GM18519 (cell line): Measurements from ENCODE around the gene TPSAB1.
"Not testable (repeated sequence)": the region's sequence is repeated elsewhere in the genome, so short reads cannot be mapped to it uniquely, and the experiment has no call there.

Source experiments
- ATAC-seq: cut with Tn5 transposase; IDR thresholded peaks from one replicate; pipeline ENCODE4 v1.9.1; 2021; ENCODE audit warnings: mild to moderate bottlenecking, moderate library complexity; ENCODE audit not compliant: unreplicated experiment, low FRiP score

Gene TPSAB1

DNA sequence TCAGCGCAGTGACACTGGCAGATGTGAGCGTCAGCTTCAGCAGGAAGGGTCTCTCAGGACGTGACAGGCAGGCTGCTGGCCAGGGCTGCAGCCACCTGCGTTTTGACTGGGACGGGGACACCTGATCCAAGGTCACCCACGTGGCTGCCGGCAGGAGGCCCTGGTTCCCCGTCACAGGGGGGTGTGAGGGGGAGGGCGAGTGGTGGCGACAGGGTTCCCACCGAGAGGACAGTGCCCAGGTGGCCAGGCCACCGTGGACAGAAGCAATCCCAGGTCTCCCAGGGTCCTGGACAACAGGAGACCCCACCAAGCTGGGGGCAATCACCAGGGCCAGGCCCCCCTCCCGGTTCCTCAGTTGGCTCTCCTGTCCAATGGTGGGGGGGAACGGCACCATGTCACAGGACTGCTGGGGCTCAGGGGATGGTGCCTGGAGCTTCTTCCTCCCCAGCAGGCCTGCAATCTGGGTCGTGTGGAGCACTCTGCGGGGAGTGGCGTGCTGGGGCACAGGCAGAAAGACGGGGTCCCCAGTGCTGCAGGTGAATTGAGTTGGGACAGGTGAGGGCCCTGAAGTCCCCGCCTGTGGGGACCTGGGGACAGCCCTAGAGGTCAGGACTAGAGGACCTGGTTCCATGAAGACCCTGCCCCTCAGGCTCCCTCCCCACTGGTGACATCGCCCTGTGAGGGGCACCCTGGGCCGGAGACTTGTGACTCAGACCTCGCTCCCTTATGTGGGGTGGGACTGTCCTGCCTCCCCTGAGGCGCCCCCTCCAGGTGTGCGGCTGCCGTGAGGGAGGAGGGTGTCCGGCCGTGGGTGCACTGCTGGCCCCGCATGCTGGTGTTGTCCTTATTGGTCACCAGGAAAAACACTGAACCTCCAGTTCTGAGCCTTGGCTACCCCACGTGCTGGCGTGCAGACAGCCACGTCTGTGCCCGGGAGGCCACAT is 3.7 kb downstream of the TPSAB1 start:
- ATAC-seq, result not testable (repeated sequence)

DNA sequence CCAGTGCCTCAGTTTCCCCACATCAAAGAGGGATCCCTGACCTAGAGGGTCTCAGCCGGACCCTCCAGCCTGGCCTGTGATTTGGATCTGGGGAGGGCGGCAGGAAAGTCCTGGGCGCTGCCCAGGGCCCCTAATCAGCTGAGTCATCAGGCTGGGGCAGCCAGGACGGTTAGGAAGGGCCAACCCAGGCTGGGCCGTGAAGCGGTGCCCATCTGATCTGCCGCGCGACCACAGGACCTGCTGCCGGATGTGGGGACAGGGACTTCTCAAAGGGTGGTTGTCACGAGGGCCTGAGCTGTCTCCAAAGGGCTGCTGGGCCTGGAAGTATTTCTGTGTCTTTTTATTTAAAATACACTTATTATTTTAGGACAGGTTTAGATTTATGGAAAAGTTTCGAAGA is 4.4 kb downstream of the TPSAB1 start:
- no peak for ATAC-seq

DNA sequence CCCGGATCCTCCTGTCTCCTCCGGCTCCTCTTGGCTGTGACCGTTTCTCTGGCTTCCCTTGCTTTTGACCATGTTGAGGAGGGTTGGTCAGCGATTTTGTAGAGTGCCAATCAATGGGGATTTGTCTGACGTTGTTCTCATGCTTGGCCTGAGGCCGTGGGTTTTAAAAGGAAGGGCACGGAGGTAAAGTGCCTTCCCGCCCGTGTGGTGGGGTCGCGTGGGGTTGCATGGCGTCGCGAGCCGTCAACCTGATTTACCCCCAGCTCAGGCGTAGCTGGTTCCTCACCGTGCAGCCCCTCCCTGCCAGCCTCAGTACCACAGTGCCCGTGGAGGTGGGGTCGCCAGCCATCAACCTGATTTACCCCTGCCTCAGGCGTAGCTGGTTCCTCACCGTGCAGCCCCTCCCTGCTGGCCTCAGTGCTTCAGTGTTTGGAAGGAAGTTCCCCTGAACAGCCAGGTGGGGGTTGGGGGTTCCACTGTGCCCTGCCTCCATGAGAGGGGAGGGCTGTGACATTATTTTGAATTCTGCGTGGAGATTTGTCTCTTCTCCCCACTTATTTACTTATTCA is 5.0 kb downstream of the TPSAB1 start:
- no peak for ATAC-seq

DNA sequence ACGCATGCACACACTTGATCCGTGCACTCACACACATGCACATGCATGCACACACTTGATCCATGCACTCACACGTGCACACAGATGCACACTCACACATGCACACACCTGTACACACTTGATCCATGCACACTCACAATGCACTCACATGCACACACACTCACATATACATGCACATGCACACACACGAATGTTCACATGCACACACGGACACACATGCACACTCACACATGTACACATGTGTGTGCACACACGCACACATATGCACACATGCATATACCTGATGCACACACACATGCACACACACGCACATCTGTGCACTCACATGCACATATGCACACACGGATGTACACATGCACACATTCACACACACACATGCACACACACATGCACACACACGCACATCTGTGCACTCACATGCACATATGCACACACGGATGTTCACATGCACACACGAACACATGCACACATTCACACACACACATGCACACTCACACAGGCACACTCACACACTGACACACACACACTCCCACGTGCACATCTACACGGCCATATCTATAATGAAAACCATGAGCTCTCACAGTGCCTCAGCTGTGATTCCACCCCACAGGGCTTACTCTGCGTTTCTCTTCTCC is 7.5 kb downstream of the TPSAB1 start:
- not testable (repeated sequence) for ATAC-seq

DNA sequence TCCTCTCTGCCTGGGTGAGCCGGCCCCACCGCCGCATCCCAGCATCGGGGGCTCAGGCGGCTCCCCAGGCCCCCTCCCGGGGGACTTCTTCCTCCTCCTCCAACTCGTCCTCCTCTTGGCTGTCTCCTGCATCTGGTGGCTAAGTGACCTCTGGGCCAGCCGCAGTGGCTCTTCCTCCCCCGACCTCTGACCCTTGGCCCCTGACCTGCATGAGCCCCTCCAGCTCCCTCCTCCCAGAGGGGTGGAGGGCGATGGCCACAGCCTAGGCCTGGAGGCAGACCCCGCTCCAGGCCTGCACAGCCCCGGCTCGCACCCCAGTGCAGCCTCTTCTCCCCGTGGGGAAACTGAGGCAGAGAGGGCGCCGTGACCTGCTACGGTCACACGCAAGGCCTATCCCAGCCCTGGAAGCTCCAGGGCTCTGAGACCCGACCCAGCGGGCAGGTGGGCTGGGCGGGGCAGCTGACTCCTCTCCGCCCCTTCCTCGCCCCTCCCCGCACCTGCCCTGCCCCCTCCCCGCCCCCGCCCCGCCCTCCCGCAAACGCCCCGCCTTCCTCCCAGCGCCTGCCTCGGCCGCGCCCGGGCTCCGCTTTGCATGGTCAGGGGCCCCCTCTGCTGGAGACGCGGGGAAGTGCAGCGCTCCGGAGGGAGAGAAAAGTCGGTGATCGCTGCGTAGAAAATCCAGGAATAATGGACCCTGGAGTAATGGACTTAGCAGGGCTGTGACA is 8.7 kb downstream of the TPSAB1 start:
- ATAC-seq, result not testable (repeated sequence)

DNA sequence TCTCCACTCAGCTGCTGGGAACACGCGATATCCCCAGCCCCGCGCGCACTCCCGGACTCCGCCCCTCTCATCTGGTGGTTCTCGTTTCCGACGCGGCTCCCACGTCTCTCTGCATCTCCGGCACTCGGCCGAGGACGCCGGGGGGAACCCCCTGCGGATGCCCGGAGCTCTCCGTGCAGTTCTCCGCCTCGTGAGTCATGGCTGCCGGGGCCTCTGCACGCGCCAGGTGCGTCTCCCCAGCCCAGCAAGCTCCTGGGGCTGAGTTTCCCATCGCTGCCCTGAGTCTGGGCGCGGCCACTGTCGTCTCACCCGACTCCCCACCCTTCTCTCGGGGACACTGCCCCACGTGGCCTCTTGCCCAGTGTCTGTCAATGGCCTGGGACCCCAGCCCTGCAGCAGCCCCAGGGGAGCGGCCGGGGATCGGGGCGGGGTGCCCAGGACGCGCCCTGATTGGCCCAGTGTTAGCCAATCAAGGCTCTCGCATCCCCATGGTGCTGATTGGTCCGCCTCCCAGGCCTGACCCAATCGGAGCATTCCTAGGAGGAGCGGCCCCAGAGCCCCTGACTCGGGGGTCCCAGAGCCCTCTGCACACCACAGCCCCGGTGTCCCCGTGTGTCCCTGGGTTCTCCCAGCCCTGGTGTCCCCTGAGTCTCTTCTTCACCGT is 13.3 kb downstream of the TPSAB1 start:
- ATAC-seq, result not testable (repeated sequence)

DNA sequence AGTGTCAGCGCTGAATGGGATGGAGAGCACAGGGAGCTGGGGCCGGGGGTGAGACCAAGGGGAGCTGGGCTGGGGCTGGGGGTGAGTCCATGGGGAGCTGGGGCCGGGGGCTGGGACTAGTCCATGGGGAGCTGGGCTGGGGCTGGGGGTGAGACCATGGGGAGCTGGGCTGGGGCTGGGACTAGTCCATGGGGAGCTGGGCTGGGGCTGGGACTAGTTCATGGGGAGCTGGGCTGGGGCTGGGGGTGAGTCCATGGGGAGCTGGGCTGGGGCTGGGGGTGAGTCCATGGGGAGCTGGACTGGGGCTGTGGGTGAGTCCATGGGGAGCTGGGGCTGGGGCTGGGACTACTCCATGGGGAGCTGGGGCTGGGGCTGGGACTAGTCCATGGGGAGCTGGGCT is 14.3 kb downstream of the TPSAB1 start:
- ATAC-seq, result not testable (repeated sequence)

DNA sequence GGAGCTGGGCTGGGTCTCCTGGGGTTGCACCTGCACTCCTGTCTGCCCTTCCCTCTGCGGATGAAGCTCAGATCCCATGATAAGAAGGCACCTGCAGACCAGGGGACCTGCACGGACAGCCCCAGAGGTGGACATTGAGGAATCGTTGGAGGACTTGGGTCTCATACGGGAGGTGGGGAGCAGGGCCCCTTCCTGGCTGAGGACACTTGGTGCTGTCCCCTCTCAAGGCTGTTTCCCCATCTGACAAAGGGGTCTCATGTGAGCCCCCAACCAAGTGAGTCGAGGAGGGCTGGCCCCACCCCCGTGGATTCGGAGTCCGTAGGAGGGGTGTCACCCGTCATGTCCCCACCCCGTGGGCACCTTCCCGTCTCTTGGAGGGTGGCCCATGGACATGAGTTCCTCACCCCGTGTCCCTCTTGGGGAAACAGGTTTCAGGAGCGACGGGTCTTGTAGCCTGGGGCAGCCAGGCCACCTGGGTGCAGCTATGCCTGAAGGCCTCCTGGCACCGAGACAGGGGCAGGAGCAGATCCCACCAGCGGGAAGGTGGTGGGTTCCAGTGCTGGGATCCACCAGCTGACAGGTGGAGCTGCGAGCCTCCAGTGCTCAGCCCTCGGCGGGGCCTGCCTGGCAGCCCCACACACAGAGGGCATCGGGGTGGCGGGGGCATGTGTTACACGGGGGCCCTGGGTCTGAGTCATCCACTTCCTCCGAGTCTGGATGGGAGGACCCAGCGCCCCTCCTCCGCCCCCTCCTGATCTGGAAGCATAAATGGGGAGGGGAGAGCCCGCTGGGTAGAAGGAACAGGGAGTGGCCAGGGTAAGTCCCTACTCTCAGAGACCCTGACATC is 15.0 kb downstream of the TPSAB1 start, which contains the start of gene TPSD1:
TPSD1 (plus strand) TSS at position 794 of the 847 bp plus-strand sequence. CDS start 212 bp downstream, outside the sequence.
- ATAC-seq, result not testable (repeated sequence)

DNA sequence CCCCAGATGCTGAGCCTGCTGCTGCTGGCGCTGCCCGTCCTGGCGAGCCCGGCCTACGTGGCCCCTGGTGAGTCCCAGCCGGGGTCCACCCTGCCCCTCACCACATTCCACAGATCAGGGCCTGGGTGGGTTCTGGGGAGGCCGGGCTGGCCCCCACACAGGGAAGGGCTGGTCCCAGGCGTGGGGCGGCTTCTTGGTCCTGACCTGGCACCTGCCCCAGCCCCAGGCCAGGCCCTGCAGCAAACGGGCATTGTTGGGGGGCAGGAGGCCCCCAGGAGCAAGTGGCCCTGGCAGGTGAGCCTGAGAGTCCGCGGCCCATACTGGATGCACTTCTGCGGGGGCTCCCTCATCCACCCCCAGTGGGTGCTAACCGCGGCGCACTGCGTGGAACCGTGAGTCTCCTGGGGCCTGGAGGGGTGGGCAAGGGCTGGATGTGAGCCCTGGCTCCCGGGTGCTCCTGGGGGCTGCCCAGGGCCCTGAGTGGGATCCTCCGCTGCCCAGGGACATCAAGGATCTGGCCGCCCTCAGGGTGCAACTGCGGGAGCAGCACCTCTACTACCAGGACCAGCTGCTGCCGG is 15.9 kb downstream of the TPSAB1 start:
- not testable (repeated sequence) for ATAC-seq

DNA sequence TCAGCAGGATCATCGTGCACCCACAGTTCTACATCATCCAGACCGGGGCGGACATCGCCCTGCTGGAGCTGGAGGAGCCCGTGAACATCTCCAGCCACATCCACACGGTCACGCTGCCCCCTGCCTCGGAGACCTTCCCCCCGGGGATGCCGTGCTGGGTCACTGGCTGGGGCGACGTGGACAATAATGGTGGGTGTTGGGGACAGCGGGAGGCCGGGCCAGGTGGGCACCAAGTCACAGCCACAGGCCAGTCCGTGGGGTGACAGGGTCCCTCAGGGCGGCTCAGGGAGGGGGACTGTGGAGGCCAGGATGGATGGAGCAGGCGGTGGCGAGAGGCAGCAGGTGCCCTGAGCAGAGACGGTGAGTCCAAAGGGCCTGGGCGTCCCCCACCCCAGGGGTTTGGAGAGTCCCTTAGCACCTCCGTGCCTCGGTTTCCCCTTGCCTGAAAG is 16.4 kb downstream of the TPSAB1 start:
- no peak for ATAC-seq

DNA sequence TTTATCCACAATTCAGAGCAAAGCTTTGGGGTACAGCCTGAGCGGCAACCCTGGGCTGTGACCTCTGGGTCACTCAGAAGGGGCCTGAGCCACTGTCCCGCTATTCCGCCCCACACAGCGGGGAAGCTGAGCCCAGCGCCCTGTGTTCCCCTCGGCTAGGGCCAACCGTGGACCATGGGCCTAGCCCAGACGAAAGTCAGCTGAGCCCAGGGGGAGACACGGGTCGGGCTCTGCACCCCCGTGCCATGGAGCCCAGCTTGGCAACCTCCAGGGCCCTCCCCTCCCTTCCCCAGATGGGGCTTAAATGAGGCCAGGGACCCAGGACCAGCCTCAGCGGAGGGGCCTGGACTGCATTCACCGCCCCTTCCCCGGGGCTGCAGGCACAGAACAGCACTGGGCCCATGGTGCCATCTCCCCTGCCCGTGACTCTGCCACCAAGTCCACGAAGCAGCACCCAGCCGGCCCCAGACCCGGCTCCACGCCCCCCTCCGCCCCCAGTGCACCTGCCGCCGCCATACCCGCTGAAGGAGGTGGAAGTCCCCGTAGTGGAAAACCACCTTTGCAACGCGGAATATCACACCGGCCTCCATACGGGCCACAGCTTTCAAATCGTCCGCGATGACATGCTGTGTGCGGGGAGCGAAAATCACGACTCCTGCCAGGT is 17.2 kb downstream of the TPSAB1 start:
- ATAC-seq, result no peak

DNA sequence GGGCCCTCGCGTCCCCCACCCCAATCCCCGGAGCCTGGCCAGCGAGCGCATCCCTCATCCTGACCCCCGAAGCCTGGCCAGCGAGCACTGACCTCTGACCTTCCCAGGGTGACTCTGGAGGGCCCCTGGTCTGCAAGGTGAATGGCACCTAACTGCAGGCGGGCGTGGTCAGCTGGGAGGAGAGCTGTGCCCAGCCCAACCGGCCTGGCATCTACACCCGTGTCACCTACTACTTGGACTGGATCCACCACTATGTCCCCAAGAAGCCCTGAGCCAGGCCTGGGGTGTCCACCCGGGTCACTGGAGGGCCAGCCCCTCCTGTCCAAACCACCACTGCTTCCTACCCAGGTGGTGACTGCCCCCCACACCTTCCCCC is 17.7 kb downstream of the TPSAB1 start:
- no peak for ATAC-seq

DNA sequence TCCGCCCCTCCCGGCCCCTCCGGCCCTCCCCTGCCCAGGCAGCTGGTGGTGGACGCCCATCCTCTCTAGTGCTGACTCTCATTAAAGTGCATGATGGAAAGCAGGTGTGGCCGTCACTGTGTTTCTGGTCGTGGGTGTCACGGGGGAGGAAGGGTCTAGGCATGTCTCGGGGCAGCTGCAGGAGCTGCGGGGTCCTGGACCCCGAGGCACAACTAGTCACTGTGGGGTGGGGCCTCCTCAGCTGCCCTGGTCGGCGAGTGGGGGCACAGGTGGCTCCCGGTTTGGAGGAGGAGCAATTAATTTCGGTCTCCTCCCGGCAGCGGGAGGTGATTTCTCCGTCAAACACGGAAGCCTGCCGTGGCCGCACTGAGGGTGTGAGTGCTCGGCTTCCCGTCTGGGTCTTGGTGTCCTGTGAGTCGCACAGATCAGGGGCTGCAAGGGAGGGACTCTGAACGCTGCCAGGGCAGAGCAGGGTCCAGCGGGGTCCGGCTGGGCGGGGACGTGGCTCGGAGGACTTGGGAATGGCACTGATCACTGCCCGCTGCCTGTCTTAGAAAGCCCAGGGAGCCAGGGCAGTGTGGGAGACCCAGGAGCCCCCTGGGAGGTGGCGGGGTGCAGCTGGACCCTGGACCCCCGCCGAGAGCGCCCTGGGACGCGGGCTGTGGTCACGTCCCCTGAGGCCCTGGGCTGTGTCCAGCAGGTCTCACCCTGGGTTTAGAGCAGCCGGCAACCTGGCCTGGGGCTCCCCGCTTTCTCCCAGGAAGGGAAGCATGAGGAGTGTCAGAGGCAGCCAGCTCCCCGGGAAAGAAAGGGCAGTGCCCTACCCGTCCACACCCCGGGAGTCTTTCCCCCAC is 18.6 kb downstream of the TPSAB1 start:
- ATAC-seq, result no peak

DNA sequence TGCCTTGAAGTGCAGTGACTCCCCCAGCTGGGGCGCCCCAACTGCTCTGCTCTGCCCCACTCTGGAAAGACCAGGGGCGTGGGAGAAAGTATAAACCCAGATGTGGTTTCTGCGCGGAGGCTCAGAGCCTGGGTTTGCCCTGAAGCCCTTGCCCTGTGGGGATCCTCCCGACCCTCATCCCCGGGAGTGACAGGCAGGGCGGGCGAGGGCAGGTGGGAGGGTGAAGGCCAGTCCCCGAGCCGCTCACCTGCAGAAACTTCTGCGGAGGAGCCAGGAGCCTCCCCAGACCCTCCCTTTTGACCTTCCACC is 19.2 kb downstream of the TPSAB1 start:
- ATAC-seq, result no peak

DNA sequence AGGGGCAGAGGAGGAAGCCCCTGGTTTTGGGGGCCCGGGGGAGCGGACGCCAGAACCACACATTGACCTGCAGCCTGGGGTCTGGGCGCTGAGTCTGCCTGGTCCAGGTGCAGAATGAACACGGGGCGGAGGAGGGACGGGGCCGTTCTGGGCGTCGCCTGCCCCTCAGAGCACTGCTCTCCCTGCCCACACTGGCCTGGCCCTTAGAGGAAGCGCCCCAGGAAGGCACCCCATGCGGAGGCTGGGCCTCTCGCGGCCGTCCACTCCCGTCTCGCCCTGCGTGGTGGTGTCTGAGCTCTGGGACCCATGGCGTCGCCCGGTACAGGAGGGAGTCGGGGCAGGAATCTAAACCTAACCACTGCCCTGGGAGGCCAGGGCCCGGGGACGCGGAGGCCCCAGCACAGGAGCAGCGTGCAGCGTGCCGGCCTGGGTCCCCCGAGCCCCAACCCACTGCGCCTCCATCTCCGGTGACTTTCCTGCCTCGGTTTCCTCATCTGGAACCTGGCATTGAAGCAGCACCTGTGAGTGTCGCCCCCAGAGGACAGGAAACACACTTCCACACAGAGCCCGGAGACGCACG is 19.7 kb downstream of the TPSAB1 start:
- no peak for ATAC-seq

DNA sequence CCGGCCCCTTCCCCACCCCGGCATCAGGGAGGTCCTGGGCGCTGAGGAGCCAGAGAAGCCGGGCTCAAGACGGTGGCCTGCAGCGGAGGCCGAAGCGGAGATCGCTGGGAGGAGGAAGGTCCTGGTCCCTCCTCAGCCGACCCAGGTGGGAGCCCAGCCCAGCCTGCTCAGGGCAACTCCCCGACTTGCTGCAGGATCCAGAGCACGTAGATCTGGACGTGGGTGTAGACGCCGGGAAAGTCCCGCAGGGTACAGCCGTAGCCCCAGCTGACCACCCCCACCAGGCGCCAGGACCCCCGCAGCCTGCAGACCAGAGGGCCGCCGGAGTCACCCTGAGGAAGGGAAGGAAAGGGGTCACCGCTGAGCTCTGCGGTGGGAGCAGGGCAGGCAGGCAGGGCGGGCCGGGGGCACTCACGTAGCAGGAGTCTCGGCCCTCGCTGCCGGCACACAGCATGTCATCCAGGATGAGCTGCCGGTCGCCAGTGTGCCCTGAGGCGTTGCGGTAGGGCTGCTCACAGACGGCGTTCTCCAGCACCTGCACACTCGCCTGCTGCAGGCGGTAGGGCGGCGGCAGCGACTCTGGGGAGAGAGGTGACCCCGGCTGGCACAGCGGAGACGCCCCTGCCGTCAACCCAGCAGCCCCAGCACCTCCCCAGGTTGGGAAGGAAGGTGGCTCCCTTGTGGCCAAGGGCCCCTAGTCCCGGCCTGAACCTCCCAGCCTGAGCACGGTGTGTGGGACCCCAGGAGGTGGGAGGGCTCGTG is 20.8 kb downstream of the TPSAB1 start:
- ATAC-seq, result no peak
